ENCODE results near the gene LRRC8B. TPM values are rescaled to one million over a fixed set of nuclear protein-coding genes. Genes with fewer than 3 reads are reported as not detected.
"Not testable (repeated sequence)": the region's sequence is repeated elsewhere in the genome, so short reads cannot be mapped to it uniquely, and the experiment has no call there.

LRRC8B gene
- polyA plus RNA-seq, 1 of the 3 experiments (the other 2 are of a cell fraction) = 3.7 TPM

DNA sequence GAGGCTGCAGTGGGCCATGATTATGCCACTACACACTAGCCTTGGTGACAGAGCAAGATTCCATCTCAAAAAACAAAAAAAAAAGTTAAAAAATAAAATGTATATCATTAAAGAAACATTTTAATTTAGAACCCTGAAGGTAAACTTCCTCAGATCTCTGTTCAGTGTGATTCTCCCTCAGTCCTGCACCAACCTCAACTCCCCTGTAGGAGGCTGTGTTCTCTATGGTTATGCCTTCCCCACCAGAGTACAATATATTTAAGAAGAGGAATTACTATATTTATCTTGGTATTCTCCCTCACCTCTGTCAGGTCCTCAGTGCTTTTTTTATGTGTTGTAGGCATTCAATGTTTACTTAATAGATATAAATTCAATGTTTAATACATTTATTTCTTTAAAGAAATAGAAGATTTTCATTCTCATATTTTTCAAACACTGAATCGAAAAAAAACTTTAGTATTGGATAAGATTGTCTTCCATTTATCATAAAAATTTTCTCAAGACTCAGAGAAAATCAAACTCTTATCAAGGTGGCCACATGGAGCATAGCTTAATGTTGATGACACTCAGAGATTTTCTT, 4.8 kb upstream of the LRRC8B start:
- H3K27me3 ChIP-seq (ENCODE audit: insufficient read depth) = no peaks in the 10 kb centered on the region
- peaks cover 19% of the 10 kb centered on the region for H3F3A ChIP-seq (replicated peaks; ENCODE audit: insufficient read depth)
- no peaks in the 10 kb centered on the region for H4K20me1 ChIP-seq (ENCODE audit: insufficient read depth)
- no peaks in the 10 kb centered on the region for H3K36me3 ChIP-seq (replicated peaks in 1 of 2; ENCODE audit: control insufficient read depth in 1 of 2, insufficient read depth in 2 of 2, low read length in 1 of 2)
- H3K9me3 ChIP-seq = no peaks in the 10 kb centered on the region
- POLR2A ChIA-PET = no interaction called here
- peak; percentile 54 for DNase-seq
- H3K9ac ChIP-seq = no peak overlapping the region
- H3K79me2 ChIP-seq (ENCODE audit: insufficient read depth) = no peaks in the 10 kb centered on the region
- H2AFZ ChIP-seq (ENCODE audit: low read depth) = no peak overlapping the region
- no peaks in the 10 kb centered on the region for H3K9me2 ChIP-seq
- H3K27ac ChIP-seq (ENCODE audit: low read depth in 2 of 2, low read length in 1 of 2) = no peak overlapping the region
- TF ChIP-seq RAD21 (IDR thresholded peaks at IDR 0.05; ENCODE audit: low read length) = peak; percentile 75
- TF ChIP-seq, protein P1, sequence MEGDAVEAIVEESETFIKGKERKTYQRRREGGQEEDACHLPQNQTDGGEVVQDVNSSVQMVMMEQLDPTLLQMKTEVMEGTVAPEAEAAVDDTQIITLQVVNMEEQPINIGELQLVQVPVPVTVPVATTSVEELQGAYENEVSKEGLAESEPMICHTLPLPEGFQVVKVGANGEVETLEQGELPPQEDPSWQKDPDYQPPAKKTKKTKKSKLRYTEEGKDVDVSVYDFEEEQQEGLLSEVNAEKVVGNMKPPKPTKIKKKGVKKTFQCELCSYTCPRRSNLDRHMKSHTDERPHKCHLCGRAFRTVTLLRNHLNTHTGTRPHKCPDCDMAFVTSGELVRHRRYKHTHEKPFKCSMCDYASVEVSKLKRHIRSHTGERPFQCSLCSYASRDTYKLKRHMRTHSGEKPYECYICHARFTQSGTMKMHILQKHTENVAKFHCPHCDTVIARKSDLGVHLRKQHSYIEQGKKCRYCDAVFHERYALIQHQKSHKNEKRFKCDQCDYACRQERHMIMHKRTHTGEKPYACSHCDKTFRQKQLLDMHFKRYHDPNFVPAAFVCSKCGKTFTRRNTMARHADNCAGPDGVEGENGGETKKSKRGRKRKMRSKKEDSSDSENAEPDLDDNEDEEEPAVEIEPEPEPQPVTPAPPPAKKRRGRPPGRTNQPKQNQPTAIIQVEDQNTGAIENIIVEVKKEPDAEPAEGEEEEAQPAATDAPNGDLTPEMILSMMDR (IDR thresholded peaks at IDR 0.05) = peak; percentile 58
- TF ChIP-seq RXRA (IDR thresholded peaks at IDR 0.05; ENCODE audit: borderline replicate concordance, low read depth) = no peak
- TF ChIP-seq SMC3 (IDR thresholded peaks at IDR 0.05; ENCODE audit: low read depth, low read length) = peak; percentile 57
- CTCF ChIA-PET = interaction anchor here (0.9 to 6.0 kb wide), 10 partner anchors 12 to 243 kb away, joined by 3 to 24 read pairs (median 4); no protein-coding TSS in a partner anchor
- 98% methylated on average over 1 of the region's 1 CpG for WGBS (ENCODE audit: low lambda C conversion rate)
- peaks cover 3 to 7% of the 10 kb centered on the region in 2 experiments; a peak in 2 of 4 replicates for H3K4me1 ChIP-seq (ENCODE audit: control insufficient read depth in 1 of 2, insufficient read depth in 2 of 2, low read depth in 1 of 2, low read length in 1 of 2)
- H3K4me3 ChIP-seq (ENCODE audit: low read depth in 2 of 2, low read length in 1 of 2) = no peak overlapping the region
- H3K4me2 ChIP-seq = no peak overlapping the region

DNA sequence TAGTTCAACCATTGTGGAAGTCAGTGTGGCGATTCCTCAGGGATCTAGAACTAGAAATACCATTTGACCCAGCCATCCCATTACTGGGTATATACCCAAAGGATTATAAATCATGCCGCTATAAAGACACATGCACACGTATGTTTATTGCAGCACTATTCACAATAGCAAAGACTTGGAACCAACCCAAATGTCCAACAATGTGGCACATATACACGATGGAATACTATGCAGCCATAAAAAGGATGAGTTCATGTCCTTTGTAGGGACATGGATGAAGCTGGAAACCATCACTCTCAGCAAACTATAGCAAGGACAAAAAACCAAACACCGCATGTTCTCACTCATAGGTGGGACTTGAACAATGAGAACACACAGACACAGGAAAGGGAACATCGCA, 2.7 kb upstream of the LRRC8B start:
- H3K4me1 ChIP-seq (ENCODE audit: control insufficient read depth in 1 of 2, insufficient read depth in 2 of 2, low read depth in 1 of 2, low read length in 1 of 2); H2AFZ ChIP-seq (ENCODE audit: low read depth); DNase-seq; H3K36me3 ChIP-seq (replicated peaks in 1 of 2; ENCODE audit: control insufficient read depth in 1 of 2, insufficient read depth in 2 of 2, low read length in 1 of 2); H3K27me3 ChIP-seq (ENCODE audit: insufficient read depth); H4K20me1 ChIP-seq (ENCODE audit: insufficient read depth); POLR2A ChIA-PET; H3K27ac ChIP-seq (ENCODE audit: low read depth in 2 of 2, low read length in 1 of 2); H3K4me2 ChIP-seq; CTCF ChIA-PET; H3K79me2 ChIP-seq (ENCODE audit: insufficient read depth); H3K4me3 ChIP-seq (ENCODE audit: low read depth in 2 of 2, low read length in 1 of 2); H3K9me2 ChIP-seq; H3K9me3 ChIP-seq; H3K9ac ChIP-seq: not testable (repeated sequence)
- peaks cover 19% of the 10 kb centered on the region for H3F3A ChIP-seq (replicated peaks; ENCODE audit: insufficient read depth)
- 95% methylated on average over 5 of the region's 6 CpGs for WGBS (ENCODE audit: low lambda C conversion rate)

DNA sequence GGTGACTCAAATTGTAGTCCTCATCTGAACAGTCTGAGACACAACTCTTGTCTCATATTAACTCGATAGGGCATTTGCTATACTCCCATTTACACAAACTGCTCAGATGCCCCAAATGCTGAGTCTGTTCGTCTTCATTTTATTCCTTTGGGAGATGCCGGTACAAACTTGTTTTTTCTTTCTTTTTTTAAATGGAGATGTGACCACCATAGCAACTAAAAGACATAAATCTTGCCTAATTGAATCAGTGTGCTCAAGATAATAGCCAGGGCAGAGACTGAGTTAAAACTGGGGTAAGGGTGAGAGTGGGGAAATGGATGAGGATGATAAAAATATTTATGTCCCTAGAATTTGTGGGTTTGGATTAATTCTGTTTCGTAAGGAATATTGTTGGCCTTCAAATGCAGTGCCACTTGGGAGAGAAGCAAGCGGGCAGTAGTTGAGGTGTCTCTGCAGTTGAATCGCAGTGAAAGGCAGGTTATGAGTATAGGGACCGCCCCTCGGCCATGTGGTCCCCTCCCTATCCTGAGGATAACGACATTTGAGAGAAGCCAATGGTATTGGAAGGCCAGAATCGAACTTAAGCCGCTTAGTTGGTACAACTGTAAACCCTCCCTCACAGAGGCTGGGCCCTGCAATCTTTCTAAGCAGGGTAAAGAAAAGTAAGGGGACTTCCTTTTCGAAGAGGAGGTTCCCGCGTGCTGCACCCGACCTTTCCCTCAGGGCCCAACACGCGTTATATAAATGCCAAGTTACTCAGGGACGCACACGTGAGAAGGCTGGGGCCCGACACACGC, 859 bp upstream of the LRRC8B start:
- peaks cover 0 to 9% of the 10 kb centered on the region in 2 experiments; a peak in 2 of 4 replicates for H3K4me1 ChIP-seq (ENCODE audit: control insufficient read depth in 1 of 2, insufficient read depth in 2 of 2, low read depth in 1 of 2, low read length in 1 of 2)
- ChIA-PET CTCF (interaction anchor here (1.0 kb wide), 1 partner anchor 540 kb away, joined by 3 read pairs; no protein-coding TSS in a partner anchor), POLR2A (no interaction called here)
- no peaks in the 10 kb centered on the region for H3K9me2 ChIP-seq
- H4K20me1 ChIP-seq (ENCODE audit: insufficient read depth) = no peaks in the 10 kb centered on the region
- peak; percentile 74 for DNase-seq
- H3F3A ChIP-seq (replicated peaks; ENCODE audit: insufficient read depth) = peaks cover 11% of the 10 kb centered on the region
- TF ChIP-seq, protein P2, sequence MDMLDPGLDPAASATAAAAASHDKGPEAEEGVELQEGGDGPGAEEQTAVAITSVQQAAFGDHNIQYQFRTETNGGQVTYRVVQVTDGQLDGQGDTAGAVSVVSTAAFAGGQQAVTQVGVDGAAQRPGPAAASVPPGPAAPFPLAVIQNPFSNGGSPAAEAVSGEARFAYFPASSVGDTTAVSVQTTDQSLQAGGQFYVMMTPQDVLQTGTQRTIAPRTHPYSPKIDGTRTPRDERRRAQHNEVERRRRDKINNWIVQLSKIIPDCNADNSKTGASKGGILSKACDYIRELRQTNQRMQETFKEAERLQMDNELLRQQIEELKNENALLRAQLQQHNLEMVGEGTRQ (IDR thresholded peaks at IDR 0.05; ENCODE audit: borderline replicate concordance, low read depth, low read length) = no peak
- TF ChIP-seq, protein P3, sequence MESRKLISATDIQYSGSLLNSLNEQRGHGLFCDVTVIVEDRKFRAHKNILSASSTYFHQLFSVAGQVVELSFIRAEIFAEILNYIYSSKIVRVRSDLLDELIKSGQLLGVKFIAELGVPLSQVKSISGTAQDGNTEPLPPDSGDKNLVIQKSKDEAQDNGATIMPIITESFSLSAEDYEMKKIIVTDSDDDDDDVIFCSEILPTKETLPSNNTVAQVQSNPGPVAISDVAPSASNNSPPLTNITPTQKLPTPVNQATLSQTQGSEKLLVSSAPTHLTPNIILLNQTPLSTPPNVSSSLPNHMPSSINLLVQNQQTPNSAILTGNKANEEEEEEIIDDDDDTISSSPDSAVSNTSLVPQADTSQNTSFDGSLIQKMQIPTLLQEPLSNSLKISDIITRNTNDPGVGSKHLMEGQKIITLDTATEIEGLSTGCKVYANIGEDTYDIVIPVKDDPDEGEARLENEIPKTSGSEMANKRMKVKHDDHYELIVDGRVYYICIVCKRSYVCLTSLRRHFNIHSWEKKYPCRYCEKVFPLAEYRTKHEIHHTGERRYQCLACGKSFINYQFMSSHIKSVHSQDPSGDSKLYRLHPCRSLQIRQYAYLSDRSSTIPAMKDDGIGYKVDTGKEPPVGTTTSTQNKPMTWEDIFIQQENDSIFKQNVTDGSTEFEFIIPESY (IDR thresholded peaks at IDR 0.05; ENCODE audit: borderline replicate concordance, low read depth) = no peak
- TF ChIP-seq, protein P4, sequence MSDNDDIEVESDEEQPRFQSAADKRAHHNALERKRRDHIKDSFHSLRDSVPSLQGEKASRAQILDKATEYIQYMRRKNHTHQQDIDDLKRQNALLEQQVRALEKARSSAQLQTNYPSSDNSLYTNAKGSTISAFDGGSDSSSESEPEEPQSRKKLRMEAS (IDR thresholded peaks at IDR 0.05; ENCODE audit: low read depth) = peak; percentile 95
- no peak for TF ChIP-seq FOXM1 (IDR thresholded peaks at IDR 0.05; ENCODE audit: low read depth)
- no peak for TF ChIP-seq ELF1 (IDR thresholded peaks at IDR 0.05)
- TF ChIP-seq RFX5 (IDR thresholded peaks at IDR 0.05; ENCODE audit: low read length) = no peak
- no peak for TF ChIP-seq MEF2A (IDR thresholded peaks at IDR 0.05; ENCODE audit: borderline replicate concordance, low read depth)
- TF ChIP-seq GABPA (IDR thresholded peaks at IDR 0.05; ENCODE audit: low read depth) = no peak
- peak; percentile 90 for TF ChIP-seq MXI1 (IDR thresholded peaks at IDR 0.05; ENCODE audit: low read depth, low read length)
- H3K79me2 ChIP-seq (ENCODE audit: insufficient read depth) = no peaks in the 10 kb centered on the region
- peak overlapping the region; percentile 71 for H3K9ac ChIP-seq
- peaks cover 0 to 7% of the 10 kb centered on the region in 2 experiments for H3K36me3 ChIP-seq (replicated peaks in 1 of 2; ENCODE audit: control insufficient read depth in 1 of 2, insufficient read depth in 2 of 2, low read length in 1 of 2)
- peak overlapping the region; percentile 96 for H2AFZ ChIP-seq (ENCODE audit: low read depth)
- no peaks in the 10 kb centered on the region for H3K9me3 ChIP-seq
- peak overlapping the region in 1 of 2 experiments; percentile 90; a peak in 2 of 4 replicates for H3K27ac ChIP-seq (ENCODE audit: low read depth in 2 of 2, low read length in 1 of 2)
- H3K4me2 ChIP-seq = peak overlapping the region; percentile 85
- H3K27me3 ChIP-seq (ENCODE audit: insufficient read depth) = no peaks in the 10 kb centered on the region
- 26% methylated on average over 18 of the region's 21 CpGs for WGBS (ENCODE audit: low lambda C conversion rate)
- peak overlapping the region; percentile 82 to 100 for H3K4me3 ChIP-seq (ENCODE audit: low read depth in 2 of 2, low read length in 1 of 2)
